Left kidney (tissue), 8 donors: ENCODE data around the gene ICA1. TPM values are rescaled to one million over a fixed set of nuclear protein-coding genes. Genes with fewer than 3 reads are reported as not detected.
"Not testable (repeated sequence)": the region's sequence is repeated elsewhere in the genome, so short reads cannot be mapped to it uniquely, and the experiment has no call there.

Experiments
- DNase-seq: peaks from one replicate; pipeline ENCODE4 v3.0.0-alpha.2; 2013
- long read RNA-seq, 8 donors: transcript quantifications; one replicate each; lab custom pipeline, GENCODE V29; 2026
- polyA plus RNA-seq: library from polyadenylated mRNA; unstranded; fragments of 120-200 nt; gene quantifications from one replicate; pipeline ENCODE4 v1.2.1, GENCODE V29; 2013; ENCODE audit not compliant: insufficient read length

Gene ICA1
- 38.2 TPM for polyA plus RNA-seq
- long read RNA-seq, donor 1, partial matches to known transcripts: 5 of 7 reads
- long read RNA-seq, donor 1, other reads (novel, unspliced or antisense): 0 of 7 reads
- long read RNA-seq, donor 2, partial matches to known transcripts: 0 of 3 reads
- long read RNA-seq, donor 2, other reads (novel, unspliced or antisense): 0 of 3 reads
- long read RNA-seq, donor 3, partial matches to known transcripts: 6 of 9 reads
- long read RNA-seq, donor 3, other reads (novel, unspliced or antisense): 0 of 9 reads
- long read RNA-seq, donor 4: 0 reads
- long read RNA-seq, donor 5, partial matches to known transcripts: 0 of 3 reads
- long read RNA-seq, donor 5, other reads (novel, unspliced or antisense): 0 of 3 reads
- long read RNA-seq, donor 6: 0 reads
- long read RNA-seq, donor 7, partial matches to known transcripts: 0 of 18 reads
- long read RNA-seq, donor 7, other reads (novel, unspliced or antisense): 13 of 18 reads
- long read RNA-seq, donor 8, partial matches to known transcripts: 0 of 2 reads
- long read RNA-seq, donor 8, other reads (novel, unspliced or antisense): 0 of 2 reads

- peak; percentile 54 for DNase-seq
Observed at GRCh38 chr7:8261711-8262695, at the start of gene ICA1. Gene ICA1 (minus strand): TSS chr7:8262167. CDS start chr7:8235926, 26,241 bp downstream.

GRCh38 chr7:8310876-8311275 lies 48.9 kb upstream of the ICA1 start:
- DNase-seq: no peak

- no peak for DNase-seq
Observed at GRCh38 chr7:8305625-8306388, 43.8 kb upstream of the ICA1 start.

GRCh38 chr7:8305104-8305503 lies 43.1 kb upstream of the ICA1 start:
- DNase-seq: no peak

- no peak for DNase-seq
Observed at GRCh38 chr7:8303904-8304528, 42.0 kb upstream of the ICA1 start.

- not testable (repeated sequence) for DNase-seq
Observed at GRCh38 chr7:8297023-8297422, 35.1 kb upstream of the ICA1 start.

GRCh38 chr7:8296362-8296659 lies 34.3 kb upstream of the ICA1 start:
- no peak for DNase-seq

GRCh38 chr7:8295638-8296361 lies 33.8 kb upstream of the ICA1 start:
- peak; percentile 82 for DNase-seq

- DNase-seq: no peak
Observed at GRCh38 chr7:8291397-8292141, 29.6 kb upstream of the ICA1 start.

GRCh38 chr7:8290645-8291308 lies 28.8 kb upstream of the ICA1 start:
- DNase-seq: no peak

- no peak for DNase-seq
Observed at GRCh38 chr7:8286118-8286517, 24.2 kb upstream of the ICA1 start.

- DNase-seq: no peak
Observed at GRCh38 chr7:8285155-8285554, 23.2 kb upstream of the ICA1 start.

GRCh38 chr7:8284606-8285005 lies 22.6 kb upstream of the ICA1 start:
- DNase-seq: no peak

GRCh38 chr7:8283968-8284367 lies 22.0 kb upstream of the ICA1 start:
- DNase-seq: no peak

- no peak for DNase-seq
Observed at GRCh38 chr7:8282871-8283270, 20.9 kb upstream of the ICA1 start.

GRCh38 chr7:8282162-8282561 lies 20.2 kb upstream of the ICA1 start:
- DNase-seq: no peak

- no peak for DNase-seq
Observed at GRCh38 chr7:8278183-8278582, 16.2 kb upstream of the ICA1 start.

- DNase-seq: no peak
Observed at GRCh38 chr7:8277394-8277982, 15.5 kb upstream of the ICA1 start.

- DNase-seq: no peak
Observed at GRCh38 chr7:8274589-8274988, 12.6 kb upstream of the ICA1 start.
